ENCODE results near the gene ADAMTS17. TPM values are rescaled to one million over a fixed set of nuclear protein-coding genes. Genes with fewer than 3 reads are reported as not detected.
A peak's percentile ranks its signal among the peaks of the same experiment; 100 is the strongest.

Gene ADAMTS17
- total RNA-seq, 2 experiments from 2014 or later: 4.1 to 5.0 TPM

- Mint-ChIP-seq H3K27me3 (peaks cover 3% of the 10 kb centered on the region), H3K27ac (no peak overlapping the region), H3K4me3 (no peak overlapping the region), H3K4me1 (peaks cover 9% of the 10 kb centered on the region), H3K9me3 (no peaks in the 10 kb centered on the region), H3K36me3 (ENCODE audit: low read depth) (no peaks in the 10 kb centered on the region)
- no peak for DNase-seq
- ChIA-PET POLR2A (no interaction called here), CTCF (no interaction called here)
These were observed 385.6 kb downstream of the ADAMTS17 start for GRCh38 chr15:99956022-99956775.

GRCh38 chr15:99955532-99955931 is 386.2 kb downstream of the ADAMTS17 start:
- no peak for DNase-seq
- Mint-ChIP-seq H3K4me3 (no peak overlapping the region), H3K4me1 (peaks cover 9% of the 10 kb centered on the region), H3K36me3 (ENCODE audit: low read depth) (no peaks in the 10 kb centered on the region), H3K27ac (no peak overlapping the region), H3K27me3 (peaks cover 3% of the 10 kb centered on the region), H3K9me3 (no peaks in the 10 kb centered on the region)
- ChIA-PET POLR2A (no interaction called here), CTCF (no interaction called here)

- Mint-ChIP-seq H3K9me3 (no peaks in the 10 kb centered on the region), H3K4me3 (no peak overlapping the region), H3K4me1 (peaks cover 9% of the 10 kb centered on the region), H3K36me3 (ENCODE audit: low read depth) (no peaks in the 10 kb centered on the region), H3K27ac (no peak overlapping the region), H3K27me3 (peaks cover 3% of the 10 kb centered on the region)
- ChIA-PET CTCF (no interaction called here), POLR2A (no interaction called here)
- DNase-seq: no peak
These were observed 386.6 kb downstream of the ADAMTS17 start for GRCh38 chr15:99955181-99955525.

- H3K36me3 Mint-ChIP-seq (ENCODE audit: low read depth): no peaks in the 10 kb centered on the region
- no peaks in the 10 kb centered on the region for H3K27me3 Mint-ChIP-seq
- H3K4me1 Mint-ChIP-seq: peaks cover 9% of the 10 kb centered on the region
- CTCF ChIA-PET: no interaction called here
- no peak for DNase-seq
- H3K4me3 Mint-ChIP-seq: no peak overlapping the region
- H3K9me3 Mint-ChIP-seq: no peaks in the 10 kb centered on the region
- no peak overlapping the region for H3K27ac Mint-ChIP-seq
- POLR2A ChIA-PET: no interaction called here
These were observed 387.2 kb downstream of the ADAMTS17 start for GRCh38 chr15:99954361-99955180.

GRCh38 chr15:99953886-99954285 is 387.9 kb downstream of the ADAMTS17 start:
- ChIA-PET CTCF (no interaction called here), POLR2A (no interaction called here)
- H3K4me1 Mint-ChIP-seq: peaks cover 9% of the 10 kb centered on the region
- H3K36me3 Mint-ChIP-seq (ENCODE audit: low read depth): no peaks in the 10 kb centered on the region
- no peak for DNase-seq
- H3K27me3 Mint-ChIP-seq: no peaks in the 10 kb centered on the region
- H3K27ac Mint-ChIP-seq: no peak overlapping the region
- no peak overlapping the region for H3K4me3 Mint-ChIP-seq
- H3K9me3 Mint-ChIP-seq: peaks cover 4% of the 10 kb centered on the region

GRCh38 chr15:99951511-99951910 is 390.3 kb downstream of the ADAMTS17 start:
- H3K4me1 Mint-ChIP-seq: no peaks in the 10 kb centered on the region
- CTCF ChIA-PET: no interaction called here
- DNase-seq: no peak

GRCh38 chr15:99944131-99944530 is 397.6 kb downstream of the ADAMTS17 start:
- no peak for DNase-seq
- H3K27me3 Mint-ChIP-seq: peaks cover 4% of the 10 kb centered on the region
- H3K36me3 Mint-ChIP-seq (ENCODE audit: low read depth): no peaks in the 10 kb centered on the region
- ChIA-PET POLR2A (no interaction called here), CTCF (no interaction called here)
- peaks cover 14% of the 10 kb centered on the region for H3K9me3 Mint-ChIP-seq
- no peak overlapping the region for H3K27ac Mint-ChIP-seq
- no peaks in the 10 kb centered on the region for H3K4me1 Mint-ChIP-seq
- no peak overlapping the region for H3K4me3 Mint-ChIP-seq

More at GRCh38 chr15:99951511-99951910, 390.3 kb downstream of the ADAMTS17 start:
- Mint-ChIP-seq H3K36me3 (ENCODE audit: low read depth) (no peaks in the 10 kb centered on the region), H3K9me3 (peaks cover 7% of the 10 kb centered on the region), H3K27ac (no peak overlapping the region), H3K27me3 (no peaks in the 10 kb centered on the region), H3K4me3 (no peak overlapping the region)
- POLR2A ChIA-PET: no interaction called here

- peaks cover 4% of the 10 kb centered on the region for H3K27me3 Mint-ChIP-seq
- DNase-seq: no peak
- H3K27ac Mint-ChIP-seq: no peak overlapping the region
- no peaks in the 10 kb centered on the region for H3K4me1 Mint-ChIP-seq
- H3K9me3 Mint-ChIP-seq: peaks cover 12% of the 10 kb centered on the region
- POLR2A ChIA-PET: no interaction called here
- no peaks in the 10 kb centered on the region for H3K36me3 Mint-ChIP-seq (ENCODE audit: low read depth)
- no peak overlapping the region for H3K4me3 Mint-ChIP-seq
- CTCF ChIA-PET: no interaction called here
These were observed 398.3 kb downstream of the ADAMTS17 start for GRCh38 chr15:99943466-99943865.

GRCh38 chr15:99932676-99933402 is 408.9 kb downstream of the ADAMTS17 start:
- ChIA-PET POLR2A (no interaction called here), CTCF (interaction anchor here (1.6 kb wide), 1 partner anchor 410 kb away, joined by 6 read pairs; no protein-coding TSS in a partner anchor)
- Mint-ChIP-seq H3K4me1 (peaks cover 12% of the 10 kb centered on the region), H3K27me3 (peaks cover 5% of the 10 kb centered on the region), H3K36me3 (ENCODE audit: low read depth) (no peaks in the 10 kb centered on the region), H3K9me3 (no peaks in the 10 kb centered on the region), H3K4me3 (no peak overlapping the region), H3K27ac (no peak overlapping the region)
- no peak for DNase-seq

GRCh38 chr15:99931703-99932603 is 409.8 kb downstream of the ADAMTS17 start:
- no peak overlapping the region for H3K27ac Mint-ChIP-seq
- DNase-seq: no peak
- peaks cover 12% of the 10 kb centered on the region for H3K4me1 Mint-ChIP-seq

GRCh38 chr15:99930696-99931095 is 411.1 kb downstream of the ADAMTS17 start:
- ChIA-PET POLR2A (no interaction called here), CTCF (no interaction called here)
- no peaks in the 10 kb centered on the region for H3K27me3 Mint-ChIP-seq
- H3K9me3 Mint-ChIP-seq: no peaks in the 10 kb centered on the region
- H3K36me3 Mint-ChIP-seq (ENCODE audit: low read depth): no peaks in the 10 kb centered on the region
- no peak for DNase-seq
- no peak overlapping the region for H3K4me3 Mint-ChIP-seq
- H3K4me1 Mint-ChIP-seq: peaks cover 15% of the 10 kb centered on the region
- H3K27ac Mint-ChIP-seq: no peak overlapping the region

More at GRCh38 chr15:99931703-99932603, 409.8 kb downstream of the ADAMTS17 start:
- ChIA-PET POLR2A (no interaction called here), CTCF (interaction anchor here (1.6 kb wide), 1 partner anchor 411 kb away, joined by 6 read pairs; no protein-coding TSS in a partner anchor)
- H3K9me3 Mint-ChIP-seq: no peaks in the 10 kb centered on the region
- no peak overlapping the region for H3K4me3 Mint-ChIP-seq
- H3K27me3 Mint-ChIP-seq: peaks cover 2% of the 10 kb centered on the region
- no peaks in the 10 kb centered on the region for H3K36me3 Mint-ChIP-seq (ENCODE audit: low read depth)

GRCh38 chr15:99929266-99929665 is 412.5 kb downstream of the ADAMTS17 start:
- H3K4me3 Mint-ChIP-seq: peak overlapping the region; percentile 86
- no peaks in the 10 kb centered on the region for H3K27me3 Mint-ChIP-seq
- no peaks in the 10 kb centered on the region for H3K9me3 Mint-ChIP-seq
- DNase-seq: no peak
- ChIA-PET POLR2A (no interaction called here), CTCF (interaction anchor here (1.0 to 2.0 kb wide), 5 partner anchors 25 to 420 kb away, joined by 3 to 15 read pairs (median 3); partner anchors contain the start of gene ADAMTS17)
- H3K27ac Mint-ChIP-seq: peak overlapping the region; percentile 4
- H3K4me1 Mint-ChIP-seq: peaks cover 16% of the 10 kb centered on the region
- H3K36me3 Mint-ChIP-seq (ENCODE audit: low read depth): no peaks in the 10 kb centered on the region
